HG03097 (cell line): Measurements from ENCODE around the gene PCCA.
"Not testable (repeated sequence)": the region's sequence is repeated elsewhere in the genome, so short reads cannot be mapped to it uniquely, and the experiment has no call there.

Source experiments
- ATAC-seq: cut with Tn5 transposase; IDR thresholded peaks from one replicate; pipeline ENCODE4 v1.9.1; 2021; ENCODE audit not compliant: unreplicated experiment, low FRiP score

Gene PCCA

GRCh38 chr13:100340865-100341264 lies 252.0 kb downstream of the PCCA start:
- ATAC-seq = no peak

GRCh38 chr13:100341327-100341726 lies 252.4 kb downstream of the PCCA start:
- no peak for ATAC-seq

DNA sequence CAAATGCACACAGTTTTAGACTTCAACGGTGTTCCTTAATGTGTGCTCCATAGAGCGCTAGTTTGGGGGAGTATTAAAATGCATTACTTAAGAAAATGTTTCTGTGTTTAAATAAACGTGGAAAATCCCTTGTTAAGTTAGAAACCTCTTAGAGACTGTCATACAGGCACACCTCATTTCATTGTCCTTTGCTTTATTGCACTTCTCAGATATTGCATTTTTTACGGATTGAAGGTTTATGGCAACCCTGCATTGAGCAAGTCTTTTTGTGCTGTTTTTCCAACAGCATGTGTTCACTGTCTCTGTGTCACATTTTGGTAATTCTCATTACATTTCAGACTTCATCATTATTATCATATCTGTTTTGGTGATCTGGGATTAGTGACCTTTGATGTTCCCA lies 255.7 kb downstream of the PCCA start:
- no peak for ATAC-seq

DNA sequence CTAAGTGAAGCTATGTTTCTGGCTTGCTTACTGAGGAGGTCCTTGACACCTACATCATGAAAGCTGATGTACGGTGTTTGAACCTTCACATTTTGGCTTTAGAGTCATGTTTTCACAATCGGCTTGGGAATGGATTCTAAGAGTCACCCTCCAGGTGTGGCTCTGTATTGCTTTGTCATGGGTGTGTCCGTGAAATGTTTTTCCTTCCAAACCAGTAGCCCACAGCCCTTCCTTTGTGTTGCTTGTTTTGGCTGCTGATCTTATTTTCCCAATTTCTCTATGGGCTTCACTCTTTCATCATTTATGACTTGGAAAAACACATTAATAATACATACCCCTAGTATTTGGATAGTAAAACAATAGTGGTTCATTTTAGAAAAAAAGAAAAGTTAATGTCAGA lies 259.1 kb downstream of the PCCA start:
- ATAC-seq = no peak

DNA sequence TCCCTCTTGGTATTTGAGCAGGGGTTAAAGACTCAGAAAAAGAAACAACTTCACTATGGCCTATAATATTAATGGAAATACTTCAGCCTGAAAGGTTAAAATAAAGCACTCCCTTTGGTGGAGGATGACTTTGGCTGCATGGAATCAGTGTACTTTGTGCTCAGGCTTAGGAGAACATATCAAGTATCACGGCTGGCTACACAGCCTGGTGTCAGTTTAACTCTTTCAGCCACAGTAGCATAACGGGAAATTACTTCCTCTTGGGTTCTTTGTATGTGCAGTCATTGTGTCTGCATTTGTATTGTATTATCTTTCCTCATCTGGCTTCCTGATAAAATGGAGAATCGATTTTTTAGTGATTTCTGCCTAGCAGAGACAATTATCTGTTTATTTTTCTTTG lies 260.7 kb downstream of the PCCA start:
- no peak for ATAC-seq

- no peak for ATAC-seq
These were observed 261.7 kb downstream of the PCCA start for GRCh38 chr13:100350601-100351000.

DNA sequence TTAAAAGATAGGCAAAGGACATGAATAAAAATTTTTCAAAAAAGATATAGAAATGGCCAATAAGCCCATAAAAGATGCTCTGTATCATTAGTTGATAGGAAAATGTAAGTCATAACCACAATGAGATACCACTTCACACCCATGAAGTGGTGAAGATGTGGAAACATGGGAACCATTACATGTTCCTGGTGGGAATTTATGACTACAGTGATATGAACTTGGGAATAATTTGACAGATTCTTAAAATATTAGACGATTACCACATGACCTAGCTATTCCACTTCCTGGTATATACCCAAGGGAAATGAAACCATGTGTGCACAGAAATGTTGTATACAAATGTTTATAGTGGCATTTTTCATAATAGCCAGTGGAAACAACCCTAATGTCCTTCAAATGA lies 267.5 kb downstream of the PCCA start:
- no peak for ATAC-seq

GRCh38 chr13:100356889-100357288 lies 268.0 kb downstream of the PCCA start:
- no peak for ATAC-seq

DNA sequence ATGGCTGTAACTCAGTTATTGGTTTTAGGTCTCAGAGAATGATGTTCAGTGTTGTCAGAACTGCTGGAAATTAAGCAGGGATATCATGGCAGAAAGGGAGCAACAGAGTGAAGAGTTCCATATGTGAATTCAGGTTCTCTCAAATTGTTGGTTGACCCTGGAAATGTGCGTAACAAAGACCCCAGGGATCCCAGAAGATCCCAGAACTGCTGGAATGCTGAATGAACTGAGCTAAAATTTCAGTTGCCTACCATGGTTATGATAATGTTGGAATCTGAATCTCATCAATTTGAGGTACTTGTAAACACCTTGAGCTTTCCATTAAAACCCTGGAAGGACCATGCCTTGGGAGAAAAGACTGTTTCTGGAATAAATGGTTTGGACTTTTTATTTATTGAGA lies 268.9 kb downstream of the PCCA start:
- ATAC-seq = no peak

GRCh38 chr13:100361504-100361903 lies 272.6 kb downstream of the PCCA start:
- no peak for ATAC-seq

- no peak for ATAC-seq
These were observed 273.5 kb downstream of the PCCA start for GRCh38 chr13:100362371-100362770.

GRCh38 chr13:100362781-100363180 lies 273.9 kb downstream of the PCCA start:
- ATAC-seq = no peak

DNA sequence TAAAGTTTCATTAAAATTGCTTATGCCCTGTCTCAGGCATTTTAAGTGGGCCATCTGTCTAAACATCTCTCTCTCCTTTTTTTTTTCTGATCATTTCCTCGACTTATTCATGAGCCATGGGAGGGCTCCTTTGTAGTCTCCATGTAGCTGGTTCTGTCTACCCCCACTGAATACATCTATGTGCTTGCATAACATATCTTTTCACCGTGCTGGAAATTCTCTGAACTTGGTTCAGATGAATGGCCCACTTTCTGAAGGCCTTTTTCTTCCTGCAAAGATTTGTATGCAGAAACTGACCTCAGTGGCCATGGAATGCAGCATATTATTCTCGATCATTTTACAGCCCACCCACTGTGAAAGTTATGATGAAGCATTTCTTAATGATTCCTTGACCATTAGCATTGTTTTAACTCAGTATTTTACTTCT lies 274.4 kb downstream of the PCCA start:
- ATAC-seq = no peak

- ATAC-seq = no peak
These were observed 275.0 kb downstream of the PCCA start for GRCh38 chr13:100363874-100364273.

DNA sequence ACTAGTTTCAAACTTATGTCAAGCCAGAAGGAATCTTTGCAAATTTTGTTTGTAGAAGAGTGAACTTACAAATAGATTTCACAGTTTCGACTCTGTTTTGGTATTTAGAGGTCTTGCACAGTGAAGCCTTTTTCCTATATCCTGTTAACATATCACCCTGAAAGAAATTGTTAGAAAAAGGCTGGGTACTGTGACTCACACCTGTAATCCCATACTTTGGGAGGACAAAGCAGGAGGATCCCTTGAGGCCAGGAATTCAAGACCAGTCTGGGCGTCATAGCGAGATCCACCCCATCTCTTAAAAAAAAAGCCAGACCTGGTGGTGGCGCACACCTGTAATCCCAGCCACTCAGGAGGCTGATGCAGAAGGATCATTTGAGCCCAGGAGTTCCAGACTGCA lies 275.7 kb downstream of the PCCA start:
- no peak for ATAC-seq

- ATAC-seq = no peak
These were observed 276.8 kb downstream of the PCCA start for GRCh38 chr13:100365680-100366079.

DNA sequence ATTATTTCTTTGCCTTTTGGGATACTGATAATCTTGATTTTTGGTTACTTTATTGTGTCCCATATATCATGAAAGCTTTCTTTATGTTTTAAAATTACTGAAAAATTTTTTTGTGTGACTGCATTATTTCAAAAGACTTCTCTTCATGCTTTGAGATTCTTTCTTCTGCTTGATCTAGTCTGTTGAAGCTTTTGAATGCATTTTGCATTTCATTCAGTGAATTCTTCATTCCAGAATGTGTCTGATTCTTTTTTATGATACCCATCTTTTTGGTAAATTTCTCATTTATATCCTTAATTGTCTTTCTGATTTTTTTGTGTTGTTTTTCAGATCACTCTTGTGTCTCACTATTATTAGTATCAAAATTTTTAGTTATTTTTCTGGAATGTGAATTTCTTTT lies 289.6 kb downstream of the PCCA start:
- ATAC-seq = no peak

GRCh38 chr13:100381595-100382224 lies 292.8 kb downstream of the PCCA start:
- no peak for ATAC-seq

GRCh38 chr13:100382785-100383184 lies 293.9 kb downstream of the PCCA start:
- no peak for ATAC-seq

DNA sequence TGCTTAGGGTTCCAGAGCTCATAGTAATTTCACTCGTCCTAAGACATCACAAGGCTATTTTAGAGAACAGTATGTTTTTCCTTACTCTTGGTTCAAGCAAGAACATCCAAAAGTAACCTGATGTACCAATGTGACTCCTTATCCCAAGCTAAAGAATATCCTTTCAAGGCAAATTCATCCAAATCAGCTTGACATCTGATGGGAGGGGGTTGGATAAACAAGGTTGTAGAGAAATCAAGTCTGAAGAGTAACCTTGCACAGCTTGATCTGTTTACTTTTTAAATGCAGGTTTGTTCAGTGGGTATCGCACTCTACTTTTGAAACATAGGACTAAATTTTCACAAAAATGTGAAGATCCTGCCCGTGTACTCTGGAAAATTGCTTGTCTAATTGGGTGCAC lies 298.5 kb downstream of the PCCA start:
- no peak for ATAC-seq

DNA sequence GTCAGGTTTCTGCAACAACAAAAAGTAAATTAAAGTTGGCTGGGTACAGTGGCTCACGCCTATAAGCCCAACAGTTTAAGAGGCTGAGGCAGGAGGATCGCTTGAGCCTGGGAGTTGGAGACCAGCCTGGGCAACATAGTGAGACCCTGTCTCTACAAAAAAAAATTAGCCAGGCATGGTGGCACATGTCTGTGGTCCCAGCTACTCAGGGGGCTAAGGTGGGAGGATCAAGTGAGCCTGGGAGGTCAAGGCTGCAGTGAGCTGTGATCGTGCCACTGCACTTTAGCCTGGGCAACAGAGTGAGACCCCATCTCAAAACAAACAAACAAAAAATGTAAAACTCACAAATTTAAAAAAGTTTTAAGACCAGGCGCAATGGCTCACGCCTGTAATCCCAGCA lies 299.3 kb downstream of the PCCA start:
- not testable (repeated sequence) for ATAC-seq

DNA sequence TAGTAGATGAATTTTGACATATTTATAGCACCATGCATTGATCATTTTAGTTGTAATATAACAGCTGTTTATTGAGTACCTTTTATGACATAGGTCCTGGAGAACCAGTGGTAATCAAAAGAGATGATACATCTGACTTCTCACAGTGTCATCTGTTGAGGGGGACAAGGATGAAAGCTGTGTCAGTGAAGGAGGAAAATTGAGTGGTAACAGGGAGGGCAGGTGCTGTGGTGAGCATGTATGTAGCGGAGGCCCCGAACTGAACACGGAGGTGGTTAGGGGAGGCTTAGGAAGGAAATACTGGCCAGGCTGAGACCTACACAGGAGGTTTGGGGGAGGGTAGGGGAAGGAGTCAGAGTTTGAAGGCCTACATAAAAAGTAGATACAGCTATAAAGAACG lies 300.0 kb downstream of the PCCA start:
- no peak for ATAC-seq

DNA sequence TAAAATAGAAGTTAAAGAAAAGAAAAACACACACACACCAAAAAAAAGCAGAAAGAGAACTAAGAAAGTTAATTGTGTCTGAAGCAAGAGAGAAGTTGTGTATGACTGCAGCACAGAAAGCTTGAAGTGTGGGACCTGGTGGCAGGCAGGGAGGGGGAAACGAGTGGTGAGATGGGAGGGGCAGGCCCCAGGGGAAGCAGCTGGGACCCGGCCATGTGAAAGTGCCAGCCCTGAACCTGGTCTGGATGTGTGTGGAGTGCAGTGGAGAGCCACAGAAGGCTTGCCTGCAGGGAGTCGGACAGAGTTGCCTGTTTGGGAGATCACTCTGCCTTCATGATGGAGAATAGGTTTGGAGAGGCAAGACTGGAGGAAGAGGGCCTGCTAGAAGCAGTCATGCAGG lies 300.7 kb downstream of the PCCA start:
- ATAC-seq = no peak
